22Rv1 (cell line): ENCODE data around the gene ZBTB5.

Source experiments
- H3K27ac ChIP-seq: fragments of 450-650 bp; 2 replicates; pipeline ENCODE4 v1.5.1; 2017
- ZFX ChIP-seq: fragments of 450-650 bp; IDR thresholded peaks from 2 replicates; pipeline ENCODE4 v1.6.1; 2017; ENCODE audit warnings: antibody characterized with exemption, borderline replicate concordance
- TF ChIP-seq, protein P1 (sequence below): fragments of 450-650 bp; IDR thresholded peaks from 2 replicates; pipeline ENCODE4 v1.5.1; 2017; ENCODE audit warnings: mild to moderate bottlenecking

ZBTB5 gene

DNA sequence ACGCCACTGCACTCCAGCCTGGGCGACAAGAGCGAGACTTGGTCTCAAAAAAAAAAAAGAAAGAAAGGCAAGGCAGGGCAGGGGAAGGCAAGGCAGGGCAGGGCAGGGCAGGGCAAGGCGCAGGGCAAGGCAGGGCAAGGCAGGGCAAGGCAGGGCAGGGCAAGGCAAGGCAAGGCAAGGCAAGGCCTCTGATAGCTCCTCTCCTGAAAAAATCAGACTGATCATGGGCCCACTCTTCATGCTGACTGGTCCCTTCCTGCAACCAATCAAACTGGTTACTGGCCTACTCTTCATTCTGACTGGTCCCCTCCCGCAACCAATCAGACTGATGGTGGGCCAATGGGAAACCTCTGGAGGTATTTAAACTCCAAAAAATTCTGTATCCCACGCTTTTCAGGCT, 3.4 kb upstream of the ZBTB5 start:
- TF ChIP-seq, protein P1, sequence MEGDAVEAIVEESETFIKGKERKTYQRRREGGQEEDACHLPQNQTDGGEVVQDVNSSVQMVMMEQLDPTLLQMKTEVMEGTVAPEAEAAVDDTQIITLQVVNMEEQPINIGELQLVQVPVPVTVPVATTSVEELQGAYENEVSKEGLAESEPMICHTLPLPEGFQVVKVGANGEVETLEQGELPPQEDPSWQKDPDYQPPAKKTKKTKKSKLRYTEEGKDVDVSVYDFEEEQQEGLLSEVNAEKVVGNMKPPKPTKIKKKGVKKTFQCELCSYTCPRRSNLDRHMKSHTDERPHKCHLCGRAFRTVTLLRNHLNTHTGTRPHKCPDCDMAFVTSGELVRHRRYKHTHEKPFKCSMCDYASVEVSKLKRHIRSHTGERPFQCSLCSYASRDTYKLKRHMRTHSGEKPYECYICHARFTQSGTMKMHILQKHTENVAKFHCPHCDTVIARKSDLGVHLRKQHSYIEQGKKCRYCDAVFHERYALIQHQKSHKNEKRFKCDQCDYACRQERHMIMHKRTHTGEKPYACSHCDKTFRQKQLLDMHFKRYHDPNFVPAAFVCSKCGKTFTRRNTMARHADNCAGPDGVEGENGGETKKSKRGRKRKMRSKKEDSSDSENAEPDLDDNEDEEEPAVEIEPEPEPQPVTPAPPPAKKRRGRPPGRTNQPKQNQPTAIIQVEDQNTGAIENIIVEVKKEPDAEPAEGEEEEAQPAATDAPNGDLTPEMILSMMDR: no peak
- TF ChIP-seq ZFX: no peak
- no peak overlapping the region for H3K27ac ChIP-seq

DNA sequence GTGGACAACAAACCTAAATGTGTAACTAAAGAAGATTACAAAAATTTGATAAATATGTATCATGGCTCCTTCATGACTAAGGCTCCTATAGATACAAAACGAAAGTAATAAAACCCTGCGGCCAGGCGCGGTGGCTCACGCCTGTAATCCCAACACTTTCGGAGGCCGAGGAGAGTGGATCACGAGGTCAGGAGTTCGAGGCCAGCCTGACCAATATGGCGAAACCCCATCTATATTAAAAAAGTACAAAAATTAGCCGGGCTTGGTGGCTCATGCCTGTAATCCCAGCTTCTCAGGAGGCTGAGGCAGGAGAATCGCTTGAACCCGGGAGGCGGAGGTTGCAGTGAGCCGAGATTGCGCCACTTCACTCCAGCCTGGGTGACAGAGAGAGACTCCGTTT, 2.3 kb upstream of the ZBTB5 start:
- H3K27ac ChIP-seq: peak overlapping the region; percentile 99

DNA sequence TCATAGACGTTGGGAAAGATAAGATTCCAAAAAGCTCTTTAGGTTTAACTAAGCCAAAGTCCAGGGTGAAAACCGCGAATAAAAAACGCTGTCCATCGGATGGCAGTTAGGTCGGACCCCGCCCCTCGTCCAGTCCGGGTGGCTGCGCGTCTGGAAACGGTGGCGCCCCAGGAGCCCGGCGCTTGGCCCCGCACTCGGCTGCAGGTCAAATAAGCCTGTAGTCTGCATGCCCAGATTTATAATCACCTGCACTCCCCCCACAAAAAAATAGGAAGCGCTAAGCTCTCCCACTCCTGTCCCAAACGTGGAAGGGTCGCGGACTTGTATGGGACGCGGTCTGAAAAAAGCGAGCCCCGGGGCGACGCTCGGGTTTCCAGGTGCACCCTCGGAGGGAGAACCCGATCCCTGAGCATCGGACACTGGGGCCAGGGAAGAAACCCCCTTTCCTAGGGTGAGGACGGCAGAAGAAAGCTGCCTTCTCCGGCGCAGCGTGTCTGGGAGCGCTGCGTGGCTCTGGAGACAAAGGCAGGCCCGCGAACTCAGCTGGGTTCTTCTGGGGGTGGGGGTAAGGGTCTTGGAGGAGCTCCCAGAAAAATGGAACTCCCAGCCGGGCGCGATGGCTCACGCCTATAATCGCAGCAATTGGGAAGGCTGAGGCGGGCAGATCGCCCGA, 923 bp upstream of the ZBTB5 start:
- peak overlapping the region; percentile 99 for H3K27ac ChIP-seq
- TF ChIP-seq ZFX: no peak
- TF ChIP-seq, protein P1: no peak

DNA sequence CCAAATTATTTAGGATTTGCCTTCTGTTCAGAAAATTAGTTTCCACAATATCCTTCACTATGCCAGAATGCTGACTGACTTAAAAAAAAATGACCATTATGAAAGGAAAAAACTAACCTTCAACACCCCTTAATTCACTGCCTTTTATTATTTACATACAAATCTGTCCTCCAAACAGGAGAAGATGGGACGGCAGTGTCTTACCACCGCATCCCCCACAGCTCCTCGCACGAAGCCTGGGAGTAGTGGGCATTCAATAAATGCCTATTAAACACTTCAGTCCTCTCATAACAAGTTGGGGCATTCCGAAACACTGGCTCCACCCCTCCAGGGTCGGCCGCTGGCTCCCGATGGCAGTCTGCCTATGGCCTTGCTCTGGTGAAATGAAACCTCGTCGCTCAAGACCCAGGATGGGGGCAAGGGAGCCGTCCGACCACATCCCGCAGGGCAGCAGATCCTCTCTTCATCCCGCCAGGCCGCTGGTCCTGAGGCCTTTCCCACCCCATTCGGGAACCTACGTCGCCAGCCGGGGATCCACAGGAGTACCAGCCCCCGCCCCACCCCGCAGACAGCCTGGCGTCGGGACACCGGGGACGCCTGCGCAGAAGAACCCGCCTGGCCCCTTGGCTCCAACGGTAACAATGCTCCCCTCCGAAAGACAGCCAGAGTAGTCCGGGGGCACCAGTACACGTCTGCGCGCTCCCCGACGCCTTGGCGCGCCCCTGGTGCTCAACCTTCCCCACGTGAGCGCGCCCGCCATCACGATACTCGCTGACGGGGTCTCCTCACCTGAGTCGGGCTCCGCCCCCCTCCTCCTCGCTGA, 613 bp downstream of the ZBTB5 start:
- TF ChIP-seq ZFX: no peak
- TF ChIP-seq, protein P1: no peak
- H3K27ac ChIP-seq: peak overlapping the region; percentile 99

DNA sequence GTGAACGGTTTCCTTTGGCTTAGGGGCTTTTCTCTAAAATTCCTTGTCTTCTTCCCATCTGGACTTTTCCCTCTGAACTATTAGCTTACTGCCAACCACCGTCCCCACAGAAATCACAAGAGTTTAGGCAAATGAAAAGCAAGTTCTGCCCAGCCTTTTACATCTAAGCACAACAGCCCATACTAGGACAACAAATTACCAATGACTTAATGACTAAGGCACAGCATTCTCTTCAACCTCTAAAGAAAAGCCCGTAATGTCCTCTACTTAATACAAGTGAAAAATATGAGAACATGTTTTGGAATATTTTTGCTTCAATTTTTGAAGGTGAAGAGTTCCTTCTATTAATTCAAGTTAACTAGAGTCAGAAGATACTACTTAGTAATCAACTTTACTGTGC, 1.2 kb downstream of the ZBTB5 start:
- H3K27ac ChIP-seq: peak overlapping the region; percentile 99
- TF ChIP-seq, protein P1: no peak
- no peak for TF ChIP-seq ZFX

DNA sequence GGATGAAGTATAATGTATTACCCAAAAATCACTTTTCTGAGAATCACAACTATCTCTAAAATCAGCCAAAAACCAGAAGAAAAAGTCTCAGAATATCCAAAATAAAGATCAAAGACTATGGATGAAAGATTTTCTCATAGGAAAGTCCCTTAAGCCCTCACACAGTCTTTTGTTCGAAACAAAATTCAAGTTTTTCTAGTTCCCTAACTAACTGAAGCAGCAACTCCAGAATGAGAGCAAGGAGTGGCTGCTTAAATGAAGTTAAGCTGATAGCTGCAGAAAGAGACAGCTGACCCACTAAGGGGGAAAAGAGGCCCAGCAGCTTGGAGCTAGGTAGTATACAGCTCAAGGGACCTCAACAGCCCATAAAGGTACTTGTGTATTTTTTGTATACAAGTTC, 8.4 kb downstream of the ZBTB5 start:
- TF ChIP-seq, protein P1: no peak
- TF ChIP-seq ZFX: no peak
- no peak overlapping the region for H3K27ac ChIP-seq

DNA sequence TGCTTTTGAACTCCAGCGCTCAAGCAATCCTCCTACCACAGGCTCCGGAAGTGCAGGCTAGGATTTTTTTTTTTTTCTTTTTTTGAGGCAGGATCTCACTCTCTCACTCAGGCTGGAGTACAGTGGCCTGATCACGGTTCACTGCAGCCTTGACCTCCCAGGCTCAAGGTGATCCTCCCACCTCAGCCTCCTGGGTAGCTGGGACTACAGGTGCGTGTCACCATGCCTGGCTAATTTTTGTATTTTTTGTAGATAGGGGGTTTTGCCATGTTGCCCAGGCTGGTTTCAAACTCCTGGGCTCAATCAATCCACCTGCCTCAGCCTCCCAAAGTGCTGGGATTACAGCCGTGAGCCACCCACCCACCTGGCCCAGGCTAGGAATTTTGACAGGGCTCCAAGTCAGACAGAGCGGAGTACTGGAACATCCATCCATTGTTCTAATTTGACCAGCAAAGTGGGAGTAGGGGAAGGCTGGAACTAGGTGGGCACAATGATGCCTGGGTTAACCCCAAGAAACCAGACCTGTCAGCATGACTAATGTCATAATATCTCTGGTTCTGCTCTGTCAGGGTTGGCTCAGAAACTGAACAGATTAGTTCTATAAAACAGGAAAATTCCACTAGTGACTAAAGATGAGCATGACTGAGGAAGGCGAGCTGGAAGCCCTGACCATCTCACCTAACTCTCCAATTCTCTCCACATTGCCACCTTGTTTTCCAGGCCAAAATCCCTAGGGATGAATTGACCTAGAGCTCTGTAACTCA, 9.2 kb downstream of the ZBTB5 start:
- TF ChIP-seq, protein P1: no peak
- TF ChIP-seq ZFX: no peak
- H3K27ac ChIP-seq: no peak overlapping the region
